ENCODE data around the gene RNF213. TPM values are rescaled to one million over a fixed set of nuclear protein-coding genes. Genes with fewer than 3 reads are reported as not detected.

The RNF213 gene
- total and polyA plus RNA-seq, 2 of the 8 experiments (the other 6 are each of a cell fraction or from before 2014, with no cell fraction given): 33.8 to 62.8 TPM

- TF ChIP-seq, protein P1, sequence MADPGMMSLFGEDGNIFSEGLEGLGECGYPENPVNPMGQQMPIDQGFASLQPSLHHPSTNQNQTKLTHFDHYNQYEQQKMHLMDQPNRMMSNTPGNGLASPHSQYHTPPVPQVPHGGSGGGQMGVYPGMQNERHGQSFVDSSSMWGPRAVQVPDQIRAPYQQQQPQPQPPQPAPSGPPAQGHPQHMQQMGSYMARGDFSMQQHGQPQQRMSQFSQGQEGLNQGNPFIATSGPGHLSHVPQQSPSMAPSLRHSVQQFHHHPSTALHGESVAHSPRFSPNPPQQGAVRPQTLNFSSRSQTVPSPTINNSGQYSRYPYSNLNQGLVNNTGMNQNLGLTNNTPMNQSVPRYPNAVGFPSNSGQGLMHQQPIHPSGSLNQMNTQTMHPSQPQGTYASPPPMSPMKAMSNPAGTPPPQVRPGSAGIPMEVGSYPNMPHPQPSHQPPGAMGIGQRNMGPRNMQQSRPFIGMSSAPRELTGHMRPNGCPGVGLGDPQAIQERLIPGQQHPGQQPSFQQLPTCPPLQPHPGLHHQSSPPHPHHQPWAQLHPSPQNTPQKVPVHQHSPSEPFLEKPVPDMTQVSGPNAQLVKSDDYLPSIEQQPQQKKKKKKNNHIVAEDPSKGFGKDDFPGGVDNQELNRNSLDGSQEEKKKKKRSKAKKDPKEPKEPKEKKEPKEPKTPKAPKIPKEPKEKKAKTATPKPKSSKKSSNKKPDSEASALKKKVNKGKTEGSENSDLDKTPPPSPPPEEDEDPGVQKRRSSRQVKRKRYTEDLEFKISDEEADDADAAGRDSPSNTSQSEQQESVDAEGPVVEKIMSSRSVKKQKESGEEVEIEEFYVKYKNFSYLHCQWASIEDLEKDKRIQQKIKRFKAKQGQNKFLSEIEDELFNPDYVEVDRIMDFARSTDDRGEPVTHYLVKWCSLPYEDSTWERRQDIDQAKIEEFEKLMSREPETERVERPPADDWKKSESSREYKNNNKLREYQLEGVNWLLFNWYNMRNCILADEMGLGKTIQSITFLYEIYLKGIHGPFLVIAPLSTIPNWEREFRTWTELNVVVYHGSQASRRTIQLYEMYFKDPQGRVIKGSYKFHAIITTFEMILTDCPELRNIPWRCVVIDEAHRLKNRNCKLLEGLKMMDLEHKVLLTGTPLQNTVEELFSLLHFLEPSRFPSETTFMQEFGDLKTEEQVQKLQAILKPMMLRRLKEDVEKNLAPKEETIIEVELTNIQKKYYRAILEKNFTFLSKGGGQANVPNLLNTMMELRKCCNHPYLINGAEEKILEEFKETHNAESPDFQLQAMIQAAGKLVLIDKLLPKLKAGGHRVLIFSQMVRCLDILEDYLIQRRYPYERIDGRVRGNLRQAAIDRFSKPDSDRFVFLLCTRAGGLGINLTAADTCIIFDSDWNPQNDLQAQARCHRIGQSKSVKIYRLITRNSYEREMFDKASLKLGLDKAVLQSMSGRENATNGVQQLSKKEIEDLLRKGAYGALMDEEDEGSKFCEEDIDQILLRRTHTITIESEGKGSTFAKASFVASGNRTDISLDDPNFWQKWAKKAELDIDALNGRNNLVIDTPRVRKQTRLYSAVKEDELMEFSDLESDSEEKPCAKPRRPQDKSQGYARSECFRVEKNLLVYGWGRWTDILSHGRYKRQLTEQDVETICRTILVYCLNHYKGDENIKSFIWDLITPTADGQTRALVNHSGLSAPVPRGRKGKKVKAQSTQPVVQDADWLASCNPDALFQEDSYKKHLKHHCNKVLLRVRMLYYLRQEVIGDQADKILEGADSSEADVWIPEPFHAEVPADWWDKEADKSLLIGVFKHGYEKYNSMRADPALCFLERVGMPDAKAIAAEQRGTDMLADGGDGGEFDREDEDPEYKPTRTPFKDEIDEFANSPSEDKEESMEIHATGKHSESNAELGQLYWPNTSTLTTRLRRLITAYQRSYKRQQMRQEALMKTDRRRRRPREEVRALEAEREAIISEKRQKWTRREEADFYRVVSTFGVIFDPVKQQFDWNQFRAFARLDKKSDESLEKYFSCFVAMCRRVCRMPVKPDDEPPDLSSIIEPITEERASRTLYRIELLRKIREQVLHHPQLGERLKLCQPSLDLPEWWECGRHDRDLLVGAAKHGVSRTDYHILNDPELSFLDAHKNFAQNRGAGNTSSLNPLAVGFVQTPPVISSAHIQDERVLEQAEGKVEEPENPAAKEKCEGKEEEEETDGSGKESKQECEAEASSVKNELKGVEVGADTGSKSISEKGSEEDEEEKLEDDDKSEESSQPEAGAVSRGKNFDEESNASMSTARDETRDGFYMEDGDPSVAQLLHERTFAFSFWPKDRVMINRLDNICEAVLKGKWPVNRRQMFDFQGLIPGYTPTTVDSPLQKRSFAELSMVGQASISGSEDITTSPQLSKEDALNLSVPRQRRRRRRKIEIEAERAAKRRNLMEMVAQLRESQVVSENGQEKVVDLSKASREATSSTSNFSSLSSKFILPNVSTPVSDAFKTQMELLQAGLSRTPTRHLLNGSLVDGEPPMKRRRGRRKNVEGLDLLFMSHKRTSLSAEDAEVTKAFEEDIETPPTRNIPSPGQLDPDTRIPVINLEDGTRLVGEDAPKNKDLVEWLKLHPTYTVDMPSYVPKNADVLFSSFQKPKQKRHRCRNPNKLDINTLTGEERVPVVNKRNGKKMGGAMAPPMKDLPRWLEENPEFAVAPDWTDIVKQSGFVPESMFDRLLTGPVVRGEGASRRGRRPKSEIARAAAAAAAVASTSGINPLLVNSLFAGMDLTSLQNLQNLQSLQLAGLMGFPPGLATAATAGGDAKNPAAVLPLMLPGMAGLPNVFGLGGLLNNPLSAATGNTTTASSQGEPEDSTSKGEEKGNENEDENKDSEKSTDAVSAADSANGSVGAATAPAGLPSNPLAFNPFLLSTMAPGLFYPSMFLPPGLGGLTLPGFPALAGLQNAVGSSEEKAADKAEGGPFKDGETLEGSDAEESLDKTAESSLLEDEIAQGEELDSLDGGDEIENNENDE (IDR thresholded peaks at IDR 0.05; ENCODE audit: insufficient replicate concordance, low read length): no peak
- no peak for TF ChIP-seq CBX8 (IDR thresholded peaks at IDR 0.05; ENCODE audit: borderline replicate concordance, low read depth, low read length)
- no peak for TF ChIP-seq RFX5 (IDR thresholded peaks at IDR 0.05; ENCODE audit: borderline replicate concordance, low read depth, low read length)
Observed at GRCh38 chr17:80353718-80354275, 93.1 kb downstream of the RNF213 start (continued).

Measured in H1 (cell line).